NB4 (cell line): ENCODE results near the gene KLF2.

Source experiments
- DNase-seq: peaks from one replicate; pipeline ENCODE4 v3.0.0; 2010; ENCODE audit warnings: low read depth
- H3K4me3 ChIP-seq: one replicate; pipeline ENCODE4 v1.5.1; 2011; ENCODE audit warnings: mild to moderate bottlenecking, low read depth, low read length, moderate library complexity
- CTCF ChIP-seq: IDR thresholded peaks from one replicate; pipeline ENCODE4 v1.5.1; 2012; ENCODE audit warnings: low read depth, low read length
- MAX ChIP-seq: IDR thresholded peaks from 2 replicates; pipeline ENCODE4 v1.6.1; 2011; ENCODE audit warnings: low read depth, low read length
- MYC ChIP-seq: IDR thresholded peaks from 2 replicates; pipeline ENCODE4 v1.6.1; 2011; ENCODE audit warnings: low read depth, low read length
- POLR2A ChIP-seq: IDR thresholded peaks from 2 replicates; pipeline ENCODE4 v1.6.1; 2011; ENCODE audit warnings: mild to moderate bottlenecking; ENCODE audit not compliant: insufficient read length; ENCODE audit errors: extremely low read depth

The KLF2 gene

GRCh38 chr19:16306728-16307402 is 17.8 kb upstream of the KLF2 start:
- TF ChIP-seq MAX (no peak), MYC (no peak), POLR2A (no peak), CTCF (no peak)
- no peak overlapping the region for H3K4me3 ChIP-seq
- no peak for DNase-seq

DNA sequence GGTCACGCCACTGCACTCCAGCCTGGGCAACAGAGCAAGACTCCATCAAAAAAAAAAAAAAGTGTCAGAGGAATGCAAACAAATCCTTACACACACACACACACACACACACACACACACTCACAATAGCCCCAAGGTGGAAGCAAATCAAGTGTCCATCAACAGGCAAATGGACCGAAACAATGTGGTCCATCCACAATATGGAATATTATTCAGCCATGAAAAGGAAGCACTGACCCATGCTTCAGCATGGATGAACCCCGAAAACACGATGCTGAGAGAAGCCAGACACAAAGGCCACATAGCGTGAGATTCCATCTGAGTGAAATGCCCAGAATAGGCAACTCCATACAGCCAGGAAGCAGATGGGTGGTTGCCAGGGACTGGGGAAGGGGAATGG is 16.5 kb upstream of the KLF2 start:
- TF ChIP-seq POLR2A (no peak), MAX (no peak), CTCF (no peak)
- H3K4me3 ChIP-seq: no peak overlapping the region
- no peak for DNase-seq

GRCh38 chr19:16309643-16310042 is 15.0 kb upstream of the KLF2 start:
- no peak overlapping the region for H3K4me3 ChIP-seq
- TF ChIP-seq MYC (no peak), POLR2A (no peak), CTCF (no peak)
- no peak for DNase-seq

DNA sequence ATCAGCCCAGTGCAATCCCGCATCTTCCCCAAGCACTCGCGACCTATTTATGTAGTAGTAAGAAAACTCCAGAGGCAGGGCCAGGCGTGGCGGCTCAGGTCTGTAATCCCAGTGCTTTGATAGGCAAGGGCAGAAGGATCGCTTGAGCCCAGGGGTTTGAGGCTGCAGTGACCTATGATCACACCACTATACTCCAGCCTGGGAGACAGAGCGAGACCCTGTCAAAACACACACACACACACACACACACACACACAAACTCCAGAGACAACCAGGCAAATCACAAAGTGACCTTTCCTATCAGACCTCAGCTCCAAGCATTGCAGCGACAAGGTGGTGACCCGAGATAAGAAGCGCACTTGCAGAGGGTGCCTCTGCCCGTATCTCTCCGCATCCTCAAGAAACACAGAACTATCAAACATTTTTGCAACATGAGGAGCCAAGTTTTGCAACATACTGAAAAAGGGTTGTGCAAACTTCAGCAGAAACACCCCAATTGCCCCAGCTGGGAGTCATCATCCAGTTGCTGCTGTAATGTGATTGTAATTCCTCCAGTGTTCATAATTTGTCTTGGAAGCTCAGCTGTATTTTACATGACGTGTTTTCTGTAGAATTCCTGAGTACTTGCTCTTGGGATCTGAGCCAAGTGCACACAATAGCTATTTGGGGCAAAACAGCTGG is 8.7 kb upstream of the KLF2 start:
- peak; percentile 88 for DNase-seq
- no peak for TF ChIP-seq POLR2A
- 0 out of 2 replicates have a peak, but pooled peaks have one; percentile 7 for TF ChIP-seq MAX
- 0 out of 2 replicates have a peak, but pooled peaks have one; percentile 24 for TF ChIP-seq MYC
- no peak for TF ChIP-seq CTCF
- no peak overlapping the region for H3K4me3 ChIP-seq

GRCh38 chr19:16316506-16316882 is 8.1 kb upstream of the KLF2 start:
- DNase-seq: peak; percentile 68
- TF ChIP-seq CTCF: no peak
- no peak for TF ChIP-seq POLR2A
- no peak for TF ChIP-seq MYC
- TF ChIP-seq MAX: no peak
- no peak overlapping the region for H3K4me3 ChIP-seq

GRCh38 chr19:16319481-16319880 is 5.1 kb upstream of the KLF2 start:
- DNase-seq: peak; percentile 63
- TF ChIP-seq POLR2A (no peak), MYC (no peak), CTCF (no peak), MAX (no peak)
- no peak overlapping the region for H3K4me3 ChIP-seq
